IPS-18a (cell line): ENCODE measurements around the gene PLEK2.

Source experiments
- H3K27ac ChIP-seq: one replicate; pipeline ENCODE4 v1.5.1; 2013; ENCODE audit warnings: low read length
- H3K27me3 ChIP-seq: one replicate; pipeline ENCODE4 v1.6.1; 2013; ENCODE audit warnings: mild to moderate bottlenecking, low read length; ENCODE audit not compliant: control insufficient read depth, insufficient read depth
- H3K36me3 ChIP-seq: one replicate; pipeline ENCODE4 v1.6.1; 2013; ENCODE audit warnings: low read depth, low read length; ENCODE audit not compliant: control insufficient read depth
- H3K4me1 ChIP-seq: one replicate; pipeline ENCODE4 v1.6.1; 2013; ENCODE audit warnings: low read depth, low read length; ENCODE audit not compliant: control insufficient read depth
- H3K4me3 ChIP-seq: one replicate; pipeline ENCODE4 v1.5.1; 2013; ENCODE audit warnings: low read length
- H3K9ac ChIP-seq: one replicate; pipeline ENCODE4 v1.6.1; 2013; ENCODE audit warnings: mild to moderate bottlenecking, low read length, moderate library complexity
- H3K9me3 ChIP-seq: one replicate; pipeline ENCODE4 v1.6.1; 2013; ENCODE audit warnings: low read depth, low read length; ENCODE audit not compliant: control insufficient read depth

The PLEK2 gene

DNA sequence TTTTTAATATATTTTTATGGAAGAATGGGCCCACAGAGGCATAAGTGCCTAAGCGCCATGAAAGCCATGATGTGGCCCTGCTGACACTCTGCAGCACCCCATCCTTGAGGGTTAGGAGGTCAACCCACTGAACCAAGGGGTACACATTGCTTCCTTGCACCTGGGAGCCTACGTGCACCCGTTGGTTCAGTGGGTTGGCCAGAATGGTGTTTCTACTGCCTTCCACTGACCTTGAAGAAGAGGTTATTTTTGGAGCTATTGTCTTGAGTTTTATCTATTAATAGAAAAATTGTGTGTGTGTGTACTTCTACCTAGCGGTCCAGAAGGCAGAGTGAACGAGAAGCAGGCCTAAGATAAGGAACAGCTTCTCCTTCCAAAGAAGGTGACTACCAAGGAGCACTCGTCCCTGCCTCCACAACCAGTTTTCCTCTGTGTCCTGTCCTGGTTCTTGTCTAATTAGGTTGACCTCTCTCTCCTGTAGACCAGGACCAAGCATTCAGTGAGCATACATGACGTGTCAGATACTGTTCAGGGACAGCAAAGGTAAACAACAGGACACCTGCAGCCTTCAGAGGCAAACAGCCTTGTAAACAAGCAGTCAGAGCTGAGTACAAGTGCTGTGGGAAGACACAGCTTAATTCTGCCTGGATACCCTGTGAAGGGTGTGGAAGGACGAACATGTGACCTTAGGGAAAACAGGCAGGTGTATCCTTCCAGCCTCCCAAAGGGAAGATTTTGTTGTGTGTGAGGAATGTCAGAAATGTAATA lies 30.4 kb upstream of the PLEK2 start:
- Histone ChIP-seq H3K9me3 (no peaks in the 10 kb centered on the region), H3K27me3 (no peaks in the 10 kb centered on the region), H3K4me3 (no peak overlapping the region), H3K36me3 (no peaks in the 10 kb centered on the region), H3K4me1 (peaks cover 17% of the 10 kb centered on the region), H3K9ac (no peak overlapping the region), H3K27ac (no peak overlapping the region)

DNA sequence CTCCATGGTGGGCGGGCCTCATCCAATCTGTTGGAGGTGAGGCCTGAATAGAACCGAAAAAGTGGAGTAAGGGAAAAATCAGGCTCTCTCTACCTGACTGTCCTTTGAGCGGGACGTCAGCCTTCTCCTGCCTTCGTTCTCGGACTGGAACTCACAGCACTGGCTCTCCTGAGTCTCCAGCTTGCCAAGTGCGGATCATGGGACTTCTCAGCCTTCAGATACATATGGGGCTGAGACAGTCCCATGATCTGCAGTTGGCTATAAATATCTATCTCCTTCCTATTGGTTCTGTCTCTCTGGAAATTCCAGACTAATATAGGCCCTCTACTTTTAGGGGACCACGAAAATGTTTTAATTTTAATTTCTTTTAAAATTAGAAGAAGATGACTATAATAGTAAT lies 29.7 kb upstream of the PLEK2 start:
- peaks cover 16% of the 10 kb centered on the region for H3K4me1 ChIP-seq
- H3K27me3 ChIP-seq: no peaks in the 10 kb centered on the region
- H3K4me3 ChIP-seq: no peak overlapping the region
- no peak overlapping the region for H3K9ac ChIP-seq
- H3K27ac ChIP-seq: no peak overlapping the region
- no peaks in the 10 kb centered on the region for H3K9me3 ChIP-seq
- H3K36me3 ChIP-seq: no peaks in the 10 kb centered on the region

DNA sequence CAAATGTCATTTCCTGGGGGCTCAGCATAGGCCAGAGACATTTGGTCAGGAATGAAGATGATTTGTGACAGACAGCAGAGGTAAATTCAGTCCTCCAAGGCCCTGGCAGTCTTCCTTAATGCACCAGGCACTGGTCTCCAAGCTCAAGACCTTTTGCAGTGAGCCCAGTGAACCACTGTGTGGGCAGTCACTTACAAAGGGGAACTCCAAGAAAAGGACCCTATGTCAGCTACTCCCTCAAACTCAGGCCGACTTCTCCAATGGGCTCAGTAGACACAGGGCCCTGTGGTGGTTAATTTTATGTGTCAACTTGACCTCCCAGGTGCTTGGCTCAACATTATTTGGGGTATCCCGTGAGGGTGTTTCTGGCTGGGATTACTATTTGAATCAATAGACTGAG lies 29.3 kb upstream of the PLEK2 start:
- H3K36me3 ChIP-seq: no peaks in the 10 kb centered on the region
- H3K27me3 ChIP-seq: no peaks in the 10 kb centered on the region
- peaks cover 16% of the 10 kb centered on the region for H3K4me1 ChIP-seq
- no peak overlapping the region for H3K9ac ChIP-seq
- H3K4me3 ChIP-seq: no peak overlapping the region
- no peaks in the 10 kb centered on the region for H3K9me3 ChIP-seq
- no peak overlapping the region for H3K27ac ChIP-seq

DNA sequence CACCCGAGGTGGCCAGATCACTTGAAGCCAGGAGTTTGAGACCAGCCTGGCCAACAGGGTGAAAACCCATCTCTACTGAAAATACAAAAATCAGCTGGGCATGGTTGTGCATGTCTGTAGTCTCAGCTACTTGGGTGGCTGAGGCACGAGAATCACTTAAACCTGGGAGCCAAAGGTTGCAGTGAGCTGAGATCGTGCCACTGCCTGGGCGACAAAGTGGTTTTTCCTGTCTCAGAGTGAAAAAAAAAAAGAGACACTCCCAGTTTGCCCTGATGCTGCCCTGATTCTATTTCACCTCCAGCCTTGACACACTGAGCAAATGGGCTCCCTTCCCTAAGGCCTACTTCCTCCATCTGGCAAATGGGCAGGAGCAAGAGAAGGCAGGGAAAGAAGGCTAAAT lies 28.5 kb upstream of the PLEK2 start:
- Histone ChIP-seq H3K4me3 (no peak overlapping the region), H3K36me3 (no peaks in the 10 kb centered on the region), H3K9me3 (no peaks in the 10 kb centered on the region), H3K4me1 (peaks cover 16% of the 10 kb centered on the region), H3K27me3 (no peaks in the 10 kb centered on the region), H3K9ac (no peak overlapping the region), H3K27ac (no peak overlapping the region)

DNA sequence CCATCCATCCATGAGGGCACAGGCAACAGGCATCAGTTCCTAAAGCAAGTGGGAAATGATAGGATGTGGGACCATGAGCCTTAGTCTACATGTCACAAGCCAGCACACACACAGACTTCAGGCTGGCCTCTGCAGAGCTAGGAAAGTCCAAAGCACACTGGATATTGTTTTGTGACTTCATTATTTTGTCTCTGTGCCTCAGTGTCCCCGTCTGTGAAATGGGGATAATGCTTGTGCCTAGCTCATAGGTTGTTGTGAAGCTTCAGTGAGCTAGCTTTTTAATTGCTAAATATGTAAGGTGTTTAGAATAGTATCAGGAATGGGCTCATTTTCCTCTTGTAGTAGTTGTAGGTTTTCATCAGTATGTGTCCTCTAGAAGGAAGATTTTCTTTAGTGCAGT lies 27.0 kb upstream of the PLEK2 start:
- Histone ChIP-seq H3K4me1 (peaks cover 3% of the 10 kb centered on the region), H3K9me3 (no peaks in the 10 kb centered on the region), H3K27ac (no peak overlapping the region), H3K4me3 (no peak overlapping the region), H3K27me3 (no peaks in the 10 kb centered on the region), H3K9ac (no peak overlapping the region), H3K36me3 (no peaks in the 10 kb centered on the region)

DNA sequence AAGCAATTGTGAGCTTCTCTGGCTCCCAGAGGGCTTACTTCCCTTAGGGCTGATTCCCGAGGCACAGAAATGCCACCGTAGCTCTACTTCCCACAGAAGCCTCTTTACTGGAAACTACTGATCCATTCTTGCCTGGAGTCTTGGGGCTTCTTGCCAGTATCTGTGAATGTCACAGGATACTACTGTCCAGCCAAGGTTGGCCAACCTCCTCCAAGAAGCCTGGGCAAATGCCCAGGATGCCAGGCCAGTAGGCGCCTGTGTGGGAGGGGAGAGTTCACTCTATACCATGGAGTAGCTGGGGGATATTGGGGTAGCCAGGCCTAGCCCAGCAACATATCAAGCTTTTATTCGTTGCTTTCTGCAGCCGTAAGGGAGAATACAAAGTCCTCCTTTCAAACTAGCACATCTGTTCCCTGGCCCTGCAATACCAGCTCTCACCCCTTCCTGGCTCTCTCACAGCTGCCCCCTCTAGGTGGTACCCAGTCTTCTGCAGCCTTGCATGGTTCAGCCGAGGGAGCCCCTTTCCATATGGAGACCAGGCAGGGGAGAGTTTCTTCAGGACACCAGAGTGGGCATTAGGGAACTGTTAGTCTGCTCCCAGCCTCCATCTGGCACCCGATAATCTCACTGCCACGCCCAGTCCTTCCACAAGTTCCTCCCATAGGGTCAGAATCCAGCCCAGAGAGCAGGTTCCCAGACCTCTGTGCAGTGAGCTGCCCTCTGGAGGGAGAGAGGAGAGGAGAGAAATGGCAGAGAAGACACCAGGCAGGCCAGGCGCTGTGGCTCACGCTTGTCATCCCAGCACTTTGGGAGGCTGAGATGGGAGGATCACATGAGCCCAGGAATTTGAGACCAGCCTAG lies 24.3 kb upstream of the PLEK2 start:
- H3K9ac ChIP-seq: no peak overlapping the region
- H3K36me3 ChIP-seq: no peaks in the 10 kb centered on the region
- no peaks in the 10 kb centered on the region for H3K4me1 ChIP-seq
- H3K27me3 ChIP-seq: no peaks in the 10 kb centered on the region
- H3K4me3 ChIP-seq: no peak overlapping the region
- no peaks in the 10 kb centered on the region for H3K9me3 ChIP-seq
- H3K27ac ChIP-seq: no peak overlapping the region

DNA sequence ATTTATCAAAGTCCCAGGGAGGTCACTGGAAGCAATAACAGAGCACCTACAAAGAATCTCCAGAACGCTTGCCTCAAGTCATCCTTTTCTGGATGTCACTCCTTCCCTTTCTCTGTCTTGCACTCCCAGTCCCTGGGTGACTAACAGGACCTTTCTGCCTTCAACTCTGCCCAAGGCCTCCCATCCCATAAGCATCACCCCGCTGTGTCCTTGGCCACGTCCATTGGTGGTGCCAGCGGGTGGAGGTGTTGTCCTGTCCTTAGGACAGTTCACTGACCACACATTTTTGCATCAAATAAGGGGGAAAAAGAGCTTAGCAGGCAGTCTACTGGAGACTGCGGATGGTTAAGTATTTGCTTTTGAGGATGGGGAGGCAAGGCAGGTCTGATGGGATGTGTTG lies 23.6 kb upstream of the PLEK2 start:
- Histone ChIP-seq H3K9ac (no peak overlapping the region), H3K27me3 (no peaks in the 10 kb centered on the region), H3K27ac (no peak overlapping the region), H3K4me1 (no peaks in the 10 kb centered on the region), H3K36me3 (no peaks in the 10 kb centered on the region), H3K9me3 (no peaks in the 10 kb centered on the region), H3K4me3 (no peak overlapping the region)

DNA sequence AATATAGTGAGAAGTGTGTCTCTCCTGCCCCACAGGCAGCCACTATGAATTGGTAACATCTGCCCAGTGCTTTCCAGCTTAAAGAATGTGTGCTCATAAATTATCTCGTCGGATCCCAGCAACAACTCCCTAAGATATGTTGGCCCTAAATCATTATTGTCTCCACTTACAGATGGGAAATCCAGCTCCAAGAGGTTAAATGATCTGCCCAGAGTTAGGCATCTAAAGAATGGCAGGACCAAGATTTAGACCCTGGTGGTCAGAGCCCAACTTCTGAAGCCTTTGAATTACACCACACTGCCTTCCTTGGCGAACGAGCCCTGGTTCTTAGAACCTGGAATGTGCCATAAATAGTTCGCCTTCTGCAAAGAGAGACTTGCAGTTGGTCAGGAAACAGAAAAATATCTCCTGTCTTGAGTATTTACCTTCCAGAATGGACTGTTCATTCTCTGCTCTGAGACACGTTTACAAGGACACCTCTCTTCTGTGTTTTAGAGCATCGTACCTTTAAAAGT lies 20.1 kb upstream of the PLEK2 start:
- no peaks in the 10 kb centered on the region for H3K36me3 ChIP-seq
- H3K27ac ChIP-seq: no peak overlapping the region
- no peaks in the 10 kb centered on the region for H3K9me3 ChIP-seq
- H3K4me3 ChIP-seq: no peak overlapping the region
- H3K4me1 ChIP-seq: peaks cover 7% of the 10 kb centered on the region
- H3K9ac ChIP-seq: no peak overlapping the region
- H3K27me3 ChIP-seq: no peaks in the 10 kb centered on the region

DNA sequence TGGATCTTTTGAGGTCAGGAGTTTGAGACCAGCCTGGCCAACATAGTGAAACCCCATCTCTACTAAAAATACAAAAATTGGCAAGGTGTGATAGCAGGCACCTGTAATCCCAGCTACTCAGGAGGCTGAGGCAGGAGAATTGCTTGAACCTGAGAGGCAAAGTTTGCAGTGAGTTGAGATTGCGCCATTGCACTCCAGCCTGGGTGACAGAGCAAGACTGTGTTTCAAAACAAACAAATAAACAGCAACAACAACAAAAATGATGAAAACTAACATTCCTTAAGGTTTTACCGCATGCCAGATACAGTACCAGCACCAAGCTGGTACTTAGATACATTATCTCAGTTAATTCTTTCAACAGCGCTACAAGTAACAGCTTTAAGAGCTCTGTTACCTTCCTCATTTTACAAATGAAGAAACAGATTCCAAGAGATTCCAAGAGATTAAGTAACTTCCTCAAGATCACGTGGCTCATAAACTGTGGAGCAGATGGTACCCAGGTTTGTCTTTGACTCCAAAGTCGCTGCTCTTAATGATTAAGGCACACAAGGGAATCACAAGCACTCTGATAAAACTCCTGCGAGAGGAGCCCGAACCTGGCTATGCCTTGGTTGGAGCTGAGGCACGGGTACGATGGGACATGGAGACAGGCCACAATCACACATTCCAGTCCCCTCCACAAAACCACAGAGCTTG lies 17.7 kb upstream of the PLEK2 start:
- no peaks in the 10 kb centered on the region for H3K36me3 ChIP-seq
- H3K4me1 ChIP-seq: peaks cover 7% of the 10 kb centered on the region

DNA sequence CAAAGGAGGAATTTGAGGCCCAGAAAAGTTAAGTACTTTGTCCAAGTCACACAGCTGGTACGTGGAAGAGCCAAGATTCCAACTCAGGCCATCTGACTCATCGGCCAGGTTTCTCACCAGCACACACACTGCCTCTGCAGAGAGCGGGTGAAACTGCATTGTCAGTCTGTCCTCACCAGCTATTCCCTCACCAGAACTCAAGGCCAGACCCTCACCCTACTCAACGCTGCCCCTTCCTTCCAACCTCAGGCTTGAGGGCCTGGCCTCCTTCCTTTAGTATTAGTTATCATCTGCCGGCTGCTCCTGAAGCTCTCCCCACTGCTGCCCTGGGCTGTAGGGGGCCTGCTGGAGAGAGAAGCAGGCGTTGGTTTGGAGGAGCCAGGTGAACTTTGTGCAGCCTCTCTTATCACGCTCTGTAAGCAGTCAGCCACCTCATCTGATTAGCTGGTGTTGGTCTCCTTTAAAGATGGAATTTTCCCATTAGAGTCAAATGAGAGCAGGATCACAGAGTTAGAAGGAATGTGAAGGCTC lies 16.6 kb upstream of the PLEK2 start:
- Histone ChIP-seq H3K9me3 (no peaks in the 10 kb centered on the region), H3K36me3 (no peaks in the 10 kb centered on the region), H3K4me1 (peaks cover 7% of the 10 kb centered on the region), H3K27me3 (no peaks in the 10 kb centered on the region), H3K27ac (no peak overlapping the region), H3K9ac (no peak overlapping the region), H3K4me3 (no peak overlapping the region)

More for the DNA sequence above, 17.7 kb upstream of the PLEK2 start:
- Histone ChIP-seq H3K4me3 (no peak overlapping the region), H3K9ac (no peak overlapping the region), H3K9me3 (no peaks in the 10 kb centered on the region), H3K27ac (no peak overlapping the region), H3K27me3 (no peaks in the 10 kb centered on the region)

DNA sequence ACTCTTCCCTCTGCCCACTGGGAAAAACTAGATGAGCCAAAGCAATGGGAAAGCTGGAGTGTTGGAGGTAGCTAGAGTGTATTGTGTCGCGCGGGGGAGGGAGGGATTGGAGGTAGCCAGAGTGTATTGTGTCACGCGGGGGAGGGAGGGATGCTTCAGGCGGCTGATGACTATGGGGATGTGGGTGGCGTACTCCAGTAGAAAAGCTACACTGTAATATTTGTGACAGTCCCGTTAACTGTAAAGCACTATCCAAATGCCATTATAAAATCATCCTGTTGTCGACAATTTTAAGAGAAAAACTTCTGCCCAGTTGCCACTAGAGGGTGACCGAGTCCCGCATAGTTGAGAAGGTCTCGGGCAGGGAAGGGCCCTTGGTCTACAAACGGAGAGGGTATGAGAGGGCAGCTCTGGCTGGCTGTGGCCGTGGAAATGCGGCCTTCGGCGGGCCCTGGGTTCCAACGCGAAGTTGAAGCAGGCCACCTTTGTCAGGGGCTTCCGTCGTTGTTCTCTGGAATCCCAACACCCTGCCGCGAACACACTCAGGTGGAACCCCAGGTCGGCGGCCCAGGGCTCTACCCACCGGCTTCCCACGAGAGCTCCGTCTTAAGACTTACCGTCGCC lies 15.1 kb upstream of the PLEK2 start:
- Histone ChIP-seq H3K4me3 (no peak overlapping the region), H3K27ac (no peak overlapping the region)

More for the DNA sequence above, 15.1 kb upstream of the PLEK2 start:
- Histone ChIP-seq H3K36me3 (no peaks in the 10 kb centered on the region), H3K27me3 (no peaks in the 10 kb centered on the region), H3K9ac (no peak overlapping the region), H3K9me3 (no peaks in the 10 kb centered on the region), H3K4me1 (peaks cover 7% of the 10 kb centered on the region)
